ENCODE data around the gene TMEM238L.

GRCh38 chr17:10789694-10790271 is 14.1 kb downstream of the TMEM238L start:
- TF ChIP-seq, protein P1, sequence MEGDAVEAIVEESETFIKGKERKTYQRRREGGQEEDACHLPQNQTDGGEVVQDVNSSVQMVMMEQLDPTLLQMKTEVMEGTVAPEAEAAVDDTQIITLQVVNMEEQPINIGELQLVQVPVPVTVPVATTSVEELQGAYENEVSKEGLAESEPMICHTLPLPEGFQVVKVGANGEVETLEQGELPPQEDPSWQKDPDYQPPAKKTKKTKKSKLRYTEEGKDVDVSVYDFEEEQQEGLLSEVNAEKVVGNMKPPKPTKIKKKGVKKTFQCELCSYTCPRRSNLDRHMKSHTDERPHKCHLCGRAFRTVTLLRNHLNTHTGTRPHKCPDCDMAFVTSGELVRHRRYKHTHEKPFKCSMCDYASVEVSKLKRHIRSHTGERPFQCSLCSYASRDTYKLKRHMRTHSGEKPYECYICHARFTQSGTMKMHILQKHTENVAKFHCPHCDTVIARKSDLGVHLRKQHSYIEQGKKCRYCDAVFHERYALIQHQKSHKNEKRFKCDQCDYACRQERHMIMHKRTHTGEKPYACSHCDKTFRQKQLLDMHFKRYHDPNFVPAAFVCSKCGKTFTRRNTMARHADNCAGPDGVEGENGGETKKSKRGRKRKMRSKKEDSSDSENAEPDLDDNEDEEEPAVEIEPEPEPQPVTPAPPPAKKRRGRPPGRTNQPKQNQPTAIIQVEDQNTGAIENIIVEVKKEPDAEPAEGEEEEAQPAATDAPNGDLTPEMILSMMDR (IDR thresholded peaks at IDR 0.05; ENCODE audit: low read depth, low read length), result no peak
- no peak for TF ChIP-seq EZH2phosphoT487 (IDR thresholded peaks at IDR 0.05; ENCODE audit: low read depth)

Data from OCI-LY3 (cell line).